GM18507 (cell line): ENCODE results near the gene INPP4B.

ENCODE experiments used
- DNase-seq: peaks from one replicate; pipeline ENCODE4 v3.0.0; 2011; ENCODE audit warnings: low read depth; ENCODE audit not compliant: insufficient read length; ENCODE audit errors: extremely low spot score
- FAIRE-seq: peaks from 2 replicates; lab custom pipeline; 2011; peaks lifted over from hg19 to GRCh38; lab: Jason Lieb, UNC

The INPP4B gene

GRCh38 chr4:142556570-142557238 lies 289.4 kb downstream of the INPP4B start:
- no peak for FAIRE-seq
- DNase-seq = no peak

GRCh38 chr4:142556048-142556447 lies 290.1 kb downstream of the INPP4B start:
- no peak for FAIRE-seq

DNA sequence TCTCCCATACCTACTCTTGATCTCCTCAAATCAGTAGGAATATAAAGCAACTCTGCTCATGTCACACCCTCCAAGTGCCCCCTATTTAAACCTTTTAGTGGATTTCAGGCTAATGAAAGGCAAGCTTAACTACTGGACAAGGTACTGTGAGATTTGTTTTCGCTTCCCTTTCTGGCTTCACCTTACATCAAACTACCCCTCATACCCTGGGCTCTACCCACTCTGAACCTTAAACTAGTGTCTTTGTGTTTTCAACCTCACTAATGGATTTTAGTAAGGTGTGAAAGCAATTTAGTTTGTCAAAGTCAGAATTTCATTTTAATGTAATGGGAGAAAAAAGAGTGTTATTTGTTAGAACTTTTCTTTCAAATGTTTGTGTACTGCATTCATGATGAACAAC lies 291.7 kb downstream of the INPP4B start:
- no peak for FAIRE-seq

More at GRCh38 chr4:142556048-142556447, 290.1 kb downstream of the INPP4B start:
- no peak for DNase-seq

DNA sequence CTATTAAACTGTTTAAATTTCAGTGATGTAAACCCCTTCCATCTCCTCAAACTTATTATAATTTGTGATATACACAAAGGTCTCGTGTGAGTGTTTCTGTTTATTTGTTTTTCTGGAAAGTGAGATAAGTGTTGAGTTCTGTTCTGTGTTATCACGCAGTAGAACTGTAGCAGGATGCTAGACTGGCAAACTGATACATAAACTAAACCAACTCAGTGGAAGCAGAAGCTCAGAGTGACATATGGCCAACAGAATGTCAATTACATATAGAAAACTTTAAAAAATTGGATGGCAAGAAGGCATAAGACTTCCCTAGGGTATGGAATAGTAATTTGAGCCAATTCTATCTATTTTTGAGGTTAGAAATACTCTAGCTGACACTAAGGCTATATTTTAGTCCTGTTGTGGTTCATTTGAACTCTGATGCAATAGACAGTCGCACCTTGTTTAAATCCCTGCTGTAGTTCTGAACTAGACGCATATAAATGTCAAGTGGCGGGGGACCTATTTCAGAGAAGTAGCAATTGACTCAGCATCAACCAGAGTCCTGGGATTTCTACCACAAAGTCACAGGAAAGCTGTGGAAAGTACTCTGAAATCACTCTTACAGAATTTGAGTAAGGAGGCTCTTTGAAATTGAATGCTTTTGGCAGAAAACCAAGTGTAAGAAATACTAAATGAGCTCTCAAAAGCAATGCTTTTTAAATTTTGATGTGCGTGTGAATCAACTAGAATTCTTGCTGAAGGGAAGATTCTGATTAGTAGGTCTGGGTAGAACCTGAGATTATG lies 294.4 kb downstream of the INPP4B start:
- FAIRE-seq = no peak

More for the DNA sequence above, 291.7 kb downstream of the INPP4B start:
- no peak for DNase-seq

DNA sequence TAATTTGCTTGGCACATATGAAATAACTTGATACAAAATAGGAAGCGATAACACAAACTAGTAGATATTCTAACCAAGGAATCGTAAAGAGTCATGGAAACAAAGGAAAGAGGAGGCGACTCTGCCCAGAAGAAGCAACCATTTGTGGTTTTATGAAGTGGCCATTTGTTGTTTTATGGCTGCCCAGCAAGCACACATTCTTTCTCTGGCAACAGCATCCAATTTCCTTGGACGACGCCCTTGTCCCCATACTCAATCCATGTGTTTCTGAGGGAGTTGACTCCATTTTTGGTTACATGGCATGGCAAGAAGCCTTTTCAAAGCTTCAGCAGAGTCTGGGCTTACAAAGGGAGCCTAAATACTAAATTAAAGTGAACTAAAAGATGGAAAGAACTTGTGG lies 295.1 kb downstream of the INPP4B start:
- DNase-seq (no peak), FAIRE-seq (no peak)

More for the DNA sequence above, 294.4 kb downstream of the INPP4B start:
- no peak for DNase-seq

- no peak for DNase-seq
- no peak for FAIRE-seq
Measured at GRCh38 chr4:142549726-142550463, 296.2 kb downstream of the INPP4B start.

DNA sequence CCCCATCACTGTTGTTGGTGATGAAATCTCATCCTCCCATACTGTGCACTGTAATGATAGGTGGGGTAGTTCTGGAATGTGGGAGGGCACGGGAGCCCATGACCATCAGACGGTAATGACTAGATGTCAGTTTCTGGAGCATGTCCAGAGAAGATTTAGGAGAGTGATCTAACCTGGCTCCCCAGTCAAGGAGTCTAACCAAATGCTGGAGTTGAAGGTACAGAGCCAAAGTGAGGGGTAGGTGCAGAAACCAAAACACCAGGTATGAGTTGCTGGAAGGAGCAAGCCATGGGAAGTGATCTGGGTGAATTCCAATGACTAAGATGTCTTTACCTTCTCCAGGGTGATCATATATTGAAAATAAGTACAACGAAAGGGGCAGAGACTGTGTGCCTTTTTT lies 296.9 kb downstream of the INPP4B start:
- FAIRE-seq = no peak
- no peak for DNase-seq

- DNase-seq (no peak), FAIRE-seq (no peak)
Measured at GRCh38 chr4:142548491-142548890, 297.6 kb downstream of the INPP4B start.

GRCh38 chr4:142547974-142548373 lies 298.1 kb downstream of the INPP4B start:
- DNase-seq (no peak), FAIRE-seq (no peak)

GRCh38 chr4:142544594-142544993 lies 301.5 kb downstream of the INPP4B start:
- FAIRE-seq (no peak), DNase-seq (no peak)

GRCh38 chr4:142544039-142544438 lies 302.1 kb downstream of the INPP4B start:
- FAIRE-seq (no peak), DNase-seq (no peak)

- FAIRE-seq = no peak
- no peak for DNase-seq
Measured at GRCh38 chr4:142540483-142540804, 305.7 kb downstream of the INPP4B start.

DNA sequence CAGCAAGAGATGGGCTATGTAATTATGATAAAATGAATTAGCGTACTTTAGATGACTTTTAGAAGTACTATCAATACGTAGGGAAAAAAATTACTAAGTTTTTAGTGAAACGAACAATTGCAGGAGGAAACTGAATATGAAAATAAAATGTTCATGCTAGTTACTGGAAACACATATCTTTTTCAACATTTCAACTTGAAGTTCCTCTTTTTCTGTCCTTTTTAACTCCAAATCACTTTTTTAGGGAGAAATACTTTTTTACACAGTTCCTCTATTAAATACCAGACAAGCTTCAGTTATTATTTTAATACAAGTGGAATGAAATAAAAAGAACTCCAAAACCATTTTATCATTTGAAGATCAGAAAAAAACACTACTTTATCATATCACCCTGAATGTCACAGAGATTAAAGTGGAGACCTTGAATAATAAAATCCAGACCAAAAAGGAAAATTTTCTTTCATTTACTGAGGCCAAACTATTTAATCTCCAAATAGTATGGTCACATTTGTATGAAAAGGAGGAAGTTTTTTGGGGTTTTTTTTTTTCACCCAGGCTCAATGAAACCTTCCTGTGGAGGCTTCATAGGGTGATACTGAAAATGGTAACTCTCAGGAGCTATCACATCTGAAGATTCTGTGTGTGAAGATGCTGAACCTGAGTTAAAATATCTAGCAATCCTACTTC lies 306.2 kb downstream of the INPP4B start:
- no peak for FAIRE-seq
- no peak for DNase-seq

- no peak for DNase-seq
- FAIRE-seq = no peak
Measured at GRCh38 chr4:142535009-142535408, 311.1 kb downstream of the INPP4B start.

GRCh38 chr4:142532054-142532453 lies 314.0 kb downstream of the INPP4B start:
- DNase-seq = no peak

DNA sequence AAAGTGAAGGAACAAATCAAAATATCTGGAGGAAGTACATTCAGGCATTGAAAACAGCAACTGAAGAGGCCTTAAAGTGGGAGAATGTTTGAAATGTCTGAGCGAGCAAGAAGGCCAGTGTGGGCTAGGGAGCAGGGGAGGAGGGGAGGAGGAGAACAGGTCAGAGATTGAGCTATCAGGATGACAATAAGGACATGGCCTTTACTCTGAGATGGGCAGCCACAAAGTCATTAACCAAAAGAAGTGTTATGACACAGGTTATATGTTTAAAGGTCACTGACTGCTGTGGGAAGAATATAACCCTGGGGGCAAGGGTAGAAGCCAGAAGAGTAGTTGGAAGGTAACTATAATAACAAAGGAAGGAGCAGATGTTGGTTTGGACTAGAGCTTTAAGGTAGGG lies 315.4 kb downstream of the INPP4B start:
- no peak for FAIRE-seq
- DNase-seq = no peak

More at GRCh38 chr4:142532054-142532453, 314.0 kb downstream of the INPP4B start:
- no peak for FAIRE-seq

- peak; percentile 9 for FAIRE-seq
- no peak for DNase-seq
Measured at GRCh38 chr4:142528433-142528832, 317.7 kb downstream of the INPP4B start.

- DNase-seq (no peak), FAIRE-seq (no peak)
Measured at GRCh38 chr4:142523111-142523510, 323.0 kb downstream of the INPP4B start.

DNA sequence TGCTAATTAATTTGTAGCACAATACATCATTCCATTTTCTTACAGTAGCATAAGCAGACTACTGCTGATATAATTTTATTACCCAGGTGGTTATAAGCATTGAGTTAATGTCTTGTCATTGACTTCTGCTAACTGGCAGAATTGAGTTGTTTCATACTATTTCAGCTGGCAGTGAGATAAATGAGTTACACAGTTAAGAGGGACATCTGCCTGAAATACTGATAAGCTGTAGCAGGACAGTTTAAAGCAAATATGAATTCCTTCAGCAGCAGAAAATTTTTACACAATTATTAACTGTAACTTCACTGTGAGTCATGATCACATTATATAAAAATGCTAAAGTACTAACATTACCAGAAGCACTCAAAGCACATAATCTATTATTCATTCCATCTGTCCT lies 326.8 kb downstream of the INPP4B start:
- FAIRE-seq (no peak), DNase-seq (no peak)
